ENCODE results near the gene NDUFS8.

The NDUFS8 gene

DNA sequence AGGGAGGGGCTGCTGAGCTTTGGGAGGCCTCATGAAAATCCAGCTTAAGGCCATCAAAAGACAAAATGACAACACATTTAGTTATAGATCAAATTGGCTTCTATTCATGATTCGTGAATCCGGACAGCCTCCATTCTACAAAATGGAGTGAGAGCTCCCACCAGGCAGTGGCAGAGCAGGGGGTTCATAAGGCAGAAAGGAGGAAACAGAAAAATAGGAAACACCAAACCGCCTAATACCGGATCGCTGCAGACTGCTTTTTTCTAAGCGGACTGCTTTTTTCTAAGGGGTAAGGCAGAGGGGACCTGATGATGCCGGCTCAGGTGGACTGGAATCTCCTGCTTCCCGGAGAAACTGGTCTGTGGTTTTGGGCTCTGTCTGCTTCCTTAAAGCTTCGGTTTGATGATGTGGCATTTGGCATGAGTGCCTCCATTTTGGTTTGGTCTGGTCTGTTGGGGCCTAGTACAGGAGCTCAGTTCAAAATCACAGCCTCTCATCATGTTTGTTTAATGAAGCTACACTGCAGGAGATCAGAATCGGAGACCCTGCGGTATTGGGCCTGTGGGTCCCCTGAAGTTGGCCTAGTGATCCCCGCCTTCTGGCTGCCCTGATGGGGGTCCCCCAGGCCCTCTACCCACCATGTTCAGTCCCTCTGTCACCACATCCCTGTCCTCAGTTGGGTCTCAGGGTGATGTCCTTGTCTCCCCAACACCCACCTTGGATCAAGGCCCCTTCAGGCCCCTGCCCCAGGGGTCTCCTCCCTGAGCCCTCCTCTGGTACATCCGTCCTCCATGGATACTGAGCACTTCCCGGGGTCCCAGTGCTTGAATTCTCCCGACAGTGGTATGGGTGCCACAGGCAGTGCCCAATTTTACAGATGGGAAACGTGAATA is 19.2 kb upstream of the NDUFS8 start:
- Histone ChIP-seq H3K27me3 (ENCODE audit: insufficient read depth, poor library complexity, severe bottlenecking) (no peaks in the 10 kb centered on the region), H3K27ac (replicated peaks) (peak overlapping the region; percentile 95), H3K4me3 (replicated peaks; ENCODE audit: insufficient read depth, low read length) (peak overlapping the region; percentile 66)
- TF ChIP-seq POLR2AphosphoS5 (IDR thresholded peaks at IDR 0.05; ENCODE audit: low read depth) (no peak; the same call in 1 of the 2 replicates), SPI1 (IDR thresholded peaks at IDR 0.05; ENCODE audit: borderline replicate concordance, low read depth) (no peak), CTCF (IDR thresholded peaks at IDR 0.05; ENCODE audit: insufficient read depth, low read length) (no peak), REST (IDR thresholded peaks at IDR 0.05; ENCODE audit: insufficient replicate concordance, low read depth) (no peak), GABPA (IDR thresholded peaks at IDR 0.05; ENCODE audit: low read depth) (no peak)
- DNase-seq (ENCODE audit: low read depth in 1 of 2, low spot score in 1 of 2), result peak in 1 of 2 experiments; percentile 65

DNA sequence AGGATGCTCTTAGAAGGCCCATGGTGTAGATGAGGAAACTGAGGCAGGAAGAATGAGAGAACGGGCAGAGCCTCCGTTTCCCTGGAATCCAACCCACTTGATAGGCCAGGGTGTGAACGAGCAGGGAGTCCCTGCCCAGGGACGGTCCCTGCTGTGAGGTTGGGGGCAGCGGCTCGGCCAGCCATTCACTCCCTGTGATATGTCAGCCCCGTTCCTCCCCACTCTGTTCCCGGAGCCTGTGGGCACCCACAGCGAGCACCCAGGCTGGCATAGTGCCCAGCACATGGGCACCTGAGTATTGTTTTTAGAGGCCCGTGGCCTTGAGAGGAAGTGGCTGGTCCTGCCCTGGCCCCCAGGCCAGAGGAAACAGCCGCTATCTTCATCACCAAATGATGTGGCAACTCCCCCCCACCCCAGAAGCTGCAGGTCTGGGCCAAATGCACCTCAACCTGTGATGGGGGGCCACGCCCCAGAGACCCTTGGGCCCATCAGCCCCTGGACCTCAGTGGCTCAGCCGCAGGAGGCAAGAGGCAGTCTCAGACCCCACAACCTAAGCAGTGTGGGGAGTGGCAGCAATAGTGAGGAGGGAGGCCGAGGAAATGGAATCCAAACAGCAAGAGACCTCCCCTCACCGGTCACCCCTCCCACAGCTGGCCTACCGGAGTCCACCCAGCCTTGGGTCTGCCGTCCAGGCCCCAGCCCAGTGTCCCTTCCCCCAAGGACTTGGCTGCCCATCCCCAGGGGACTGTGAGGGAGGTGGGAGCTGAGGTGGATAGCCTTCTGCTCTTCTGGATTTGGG is 18.2 kb upstream of the NDUFS8 start:
- H3K4me3 ChIP-seq (replicated peaks; ENCODE audit: insufficient read depth, low read length), result peak overlapping the region; percentile 66; the same call in 1 of the 2 replicates
- no peak for TF ChIP-seq REST (IDR thresholded peaks at IDR 0.05; ENCODE audit: insufficient replicate concordance, low read depth)
- TF ChIP-seq POLR2AphosphoS5 (IDR thresholded peaks at IDR 0.05; ENCODE audit: low read depth), result no peak
- TF ChIP-seq SPI1 (IDR thresholded peaks at IDR 0.05; ENCODE audit: borderline replicate concordance, low read depth), result peak; percentile 80; the same call in 1 of the 2 replicates
- H3K27me3 ChIP-seq (ENCODE audit: insufficient read depth, poor library complexity, severe bottlenecking), result no peaks in the 10 kb centered on the region
- DNase-seq (ENCODE audit: low read depth in 1 of 2, low spot score in 1 of 2), result peak in 1 of 2 experiments; percentile 68
- peak overlapping the region; percentile 95 for H3K27ac ChIP-seq (replicated peaks)

- Histone ChIP-seq H3K27me3 (ENCODE audit: insufficient read depth, poor library complexity, severe bottlenecking) (no peaks in the 10 kb centered on the region), H3K27ac (replicated peaks) (0 out of 2 replicates have a peak overlapping the region, but pooled peaks have one; percentile 6), H3K4me3 (replicated peaks; ENCODE audit: insufficient read depth, low read length) (no peak overlapping the region)
- TF ChIP-seq SPI1 (IDR thresholded peaks at IDR 0.05; ENCODE audit: borderline replicate concordance, low read depth), result no peak
- DNase-seq (ENCODE audit: low read depth in 1 of 2, low spot score in 1 of 2), result no peak
Measured at GRCh38 chr11:68012843-68013610, 17.5 kb upstream of the NDUFS8 start.

DNA sequence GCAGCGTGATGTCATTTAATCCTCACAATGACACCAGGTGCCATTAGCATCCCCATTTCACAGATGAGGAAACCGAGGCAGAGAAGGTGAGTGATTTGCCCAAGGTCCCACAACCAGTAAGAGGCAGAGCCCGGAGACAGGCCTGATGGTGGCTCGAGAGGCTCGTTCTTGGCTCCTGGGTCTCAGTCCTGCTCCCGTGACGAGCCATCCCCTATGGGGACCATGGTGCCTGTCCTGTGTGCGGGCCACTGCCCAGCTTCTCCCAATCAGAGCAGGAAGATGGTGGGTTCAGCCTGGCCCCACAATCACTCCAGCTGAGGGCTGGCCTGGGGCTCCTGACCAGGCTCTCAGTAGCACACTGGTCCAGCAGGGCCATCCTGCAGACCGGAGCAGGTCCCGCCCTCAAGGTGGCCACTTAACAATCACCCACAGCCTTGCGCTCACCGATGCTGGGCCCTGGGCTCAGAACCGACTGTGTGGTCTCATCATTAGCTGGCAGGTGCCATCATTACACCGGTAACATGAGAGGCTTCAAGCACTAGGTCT is 16.8 kb upstream of the NDUFS8 start:
- Histone ChIP-seq H3K27ac (replicated peaks) (no peak overlapping the region), H3K27me3 (ENCODE audit: insufficient read depth, poor library complexity, severe bottlenecking) (no peaks in the 10 kb centered on the region), H3K4me3 (replicated peaks; ENCODE audit: insufficient read depth, low read length) (no peak overlapping the region)
- DNase-seq (ENCODE audit: low read depth in 1 of 2, low spot score in 1 of 2), result no peak
- TF ChIP-seq REST (IDR thresholded peaks at IDR 0.05; ENCODE audit: insufficient replicate concordance, low read depth) (no peak), GABPA (IDR thresholded peaks at IDR 0.05; ENCODE audit: low read depth) (no peak), SPI1 (IDR thresholded peaks at IDR 0.05; ENCODE audit: borderline replicate concordance, low read depth) (no peak), POLR2AphosphoS5 (IDR thresholded peaks at IDR 0.05; ENCODE audit: low read depth) (no peak), CTCF (IDR thresholded peaks at IDR 0.05; ENCODE audit: insufficient read depth, low read length) (no peak)

All from HL-60 (cell line).